ENCODE data around the gene TFEB.

Gene TFEB

GRCh38 chr6:41682056-41682477 lies 53.3 kb downstream of the TFEB start:
- H3K4me1 Mint-ChIP-seq: peaks cover 34% of the 10 kb centered on the region
- H3K27ac Mint-ChIP-seq: peak overlapping the region; percentile 59 to 85 (median 77)
- peaks cover 5% of the 10 kb centered on the region for H3K27me3 Mint-ChIP-seq (ENCODE audit: low read depth)
- peak overlapping the region in 2 of 3 experiments; percentile 25 to 38 for H3K4me3 Mint-ChIP-seq
- peak; percentile 84 to 91 (median 88) for TF ChIP-seq CTCF (IDR thresholded peaks at IDR 0.05; ENCODE audit: unreplicated experiment in 3 of 3)
- no peaks in the 10 kb centered on the region for H3K9me3 Mint-ChIP-seq
- H3K36me3 Mint-ChIP-seq (ENCODE audit: low read depth): no peaks in the 10 kb centered on the region

GRCh38 chr6:41680182-41680965 lies 55.0 kb downstream of the TFEB start:
- Mint-ChIP-seq H3K9me3 (no peaks in the 10 kb centered on the region), H3K27me3 (ENCODE audit: low read depth) (peaks cover 9% of the 10 kb centered on the region), H3K4me1 (peaks cover 49% of the 10 kb centered on the region), H3K4me3 (no peak overlapping the region), H3K36me3 (ENCODE audit: low read depth) (no peaks in the 10 kb centered on the region), H3K27ac (peak overlapping the region; percentile 12 to 80 (median 69))
- TF ChIP-seq CTCF (IDR thresholded peaks at IDR 0.05; ENCODE audit: unreplicated experiment in 3 of 3): no peak

- Mint-ChIP-seq H3K4me1 (peaks cover 51% of the 10 kb centered on the region), H3K36me3 (ENCODE audit: low read depth) (no peaks in the 10 kb centered on the region), H3K9me3 (no peaks in the 10 kb centered on the region), H3K27me3 (ENCODE audit: low read depth) (peaks cover 10% of the 10 kb centered on the region), H3K27ac (peak overlapping the region in 1 of 3 experiments; percentile 80), H3K4me3 (no peak overlapping the region)
- no peak for TF ChIP-seq CTCF (IDR thresholded peaks at IDR 0.05; ENCODE audit: unreplicated experiment in 3 of 3)
Measured at GRCh38 chr6:41679696-41680095, 55.7 kb downstream of the TFEB start.

GRCh38 chr6:41678511-41679084 lies 56.8 kb downstream of the TFEB start:
- peaks cover 57% of the 10 kb centered on the region for H3K4me1 Mint-ChIP-seq
- H3K4me3 Mint-ChIP-seq: no peak overlapping the region
- no peak for TF ChIP-seq CTCF (IDR thresholded peaks at IDR 0.05; ENCODE audit: unreplicated experiment in 3 of 3)
- H3K9me3 Mint-ChIP-seq: no peaks in the 10 kb centered on the region
- no peaks in the 10 kb centered on the region for H3K36me3 Mint-ChIP-seq (ENCODE audit: low read depth)
- H3K27ac Mint-ChIP-seq: no peak overlapping the region
- peaks cover 19% of the 10 kb centered on the region for H3K27me3 Mint-ChIP-seq (ENCODE audit: low read depth)

GRCh38 chr6:41677124-41677921 lies 58.1 kb downstream of the TFEB start:
- no peaks in the 10 kb centered on the region for H3K36me3 Mint-ChIP-seq (ENCODE audit: low read depth)
- H3K4me3 Mint-ChIP-seq: peak overlapping the region; percentile 20 to 50 (median 28)

More at GRCh38 chr6:41677124-41677921, 58.1 kb downstream of the TFEB start:
- H3K4me1 Mint-ChIP-seq: peaks cover 54% of the 10 kb centered on the region
- H3K27me3 Mint-ChIP-seq (ENCODE audit: low read depth): peaks cover 20% of the 10 kb centered on the region
- peak overlapping the region in 1 of 3 experiments; percentile 4 for H3K27ac Mint-ChIP-seq
- no peaks in the 10 kb centered on the region for H3K9me3 Mint-ChIP-seq
- no peak for TF ChIP-seq CTCF (IDR thresholded peaks at IDR 0.05; ENCODE audit: unreplicated experiment in 3 of 3)
